Hematopoietic multipotent progenitor cell (in vitro differentiated cells): ENCODE data around the gene RPS21. TPM values are rescaled to one million over a fixed set of nuclear protein-coding genes. Genes with fewer than 3 reads are reported as not detected.

Experiments
- DNase-seq, 3 donors: peaks; one replicate each; pipeline ENCODE4 v3.0.0-alpha.2; 2011 to 2015; ENCODE audit warnings: low read depth in 2 of 3, low spot score in 2 of 3
- total RNA-seq: library from RNA; depleted of rRNA; stranded (reverse); fragments of >200 nt; gene quantifications from one replicate; pipeline ENCODE4 v1.2.3, GENCODE V29; 2012

The RPS21 gene
- total RNA-seq, 1 donor: 5,188 TPM

DNA sequence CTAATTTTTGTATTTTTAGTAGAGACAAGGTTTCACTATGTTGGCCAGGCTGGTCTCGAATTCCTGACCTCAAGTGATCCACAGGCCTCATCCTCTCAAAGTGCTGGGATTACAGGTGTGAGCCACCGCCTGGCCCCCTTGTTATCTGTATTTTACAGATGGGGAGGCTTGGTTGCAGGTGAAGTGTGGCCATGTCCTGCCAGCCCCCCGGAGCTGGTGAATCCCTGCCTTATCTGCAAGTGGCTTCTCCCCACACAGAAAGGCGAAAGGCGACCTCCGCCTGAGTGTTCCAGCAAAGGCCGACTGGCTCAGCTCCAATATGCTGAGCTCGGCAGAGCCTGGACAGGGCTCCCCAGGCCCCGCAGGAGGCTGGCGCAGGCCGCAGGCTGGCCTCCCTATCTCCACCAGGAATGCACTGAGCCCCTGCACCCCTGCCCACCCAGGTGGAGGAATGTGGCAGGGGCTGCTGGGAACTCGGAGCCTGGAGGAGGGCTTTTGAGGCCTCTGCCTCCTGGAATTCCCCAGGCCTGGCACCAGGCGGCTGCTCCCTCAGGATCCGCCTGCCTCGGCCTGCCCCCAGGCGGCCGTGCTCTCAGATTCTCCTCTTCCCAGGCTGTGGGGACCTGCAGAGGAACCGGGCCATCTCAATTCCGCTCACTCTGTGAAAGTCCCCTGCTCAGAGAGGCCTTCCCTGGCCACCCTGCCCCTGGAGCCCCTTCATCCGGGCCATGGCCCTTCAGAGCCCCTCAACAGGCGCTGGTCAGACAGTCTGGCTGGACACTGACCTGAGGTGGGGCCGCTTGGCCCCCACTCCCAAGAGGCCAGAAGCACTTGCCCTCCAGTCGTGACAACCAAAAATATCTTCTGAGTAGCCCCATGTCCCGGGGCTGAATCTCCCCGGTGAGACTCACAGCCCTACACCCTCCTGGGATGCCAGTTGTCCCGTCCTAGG lies 10.5 kb upstream of the RPS21 start:
- DNase-seq: no peak

DNA sequence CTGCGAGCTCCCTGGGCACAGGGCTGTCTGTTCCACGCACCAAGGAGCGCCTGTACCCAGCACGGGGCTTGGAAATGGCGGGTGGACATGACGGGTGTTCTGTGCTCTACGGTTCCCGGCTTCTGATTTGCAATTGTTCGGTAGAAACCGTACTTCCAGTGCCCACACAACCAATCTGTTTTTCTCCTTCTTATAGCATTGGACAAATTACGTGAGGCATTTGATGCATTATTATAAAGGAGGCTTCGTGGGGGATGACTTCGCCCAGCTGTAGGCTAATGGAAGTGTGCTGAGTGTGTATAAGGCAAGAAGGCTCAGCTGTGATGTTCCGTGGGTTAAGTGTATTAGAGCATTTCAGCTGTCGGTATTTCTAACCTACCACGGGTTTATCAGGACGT lies 9.8 kb upstream of the RPS21 start:
- no peak for DNase-seq

DNA sequence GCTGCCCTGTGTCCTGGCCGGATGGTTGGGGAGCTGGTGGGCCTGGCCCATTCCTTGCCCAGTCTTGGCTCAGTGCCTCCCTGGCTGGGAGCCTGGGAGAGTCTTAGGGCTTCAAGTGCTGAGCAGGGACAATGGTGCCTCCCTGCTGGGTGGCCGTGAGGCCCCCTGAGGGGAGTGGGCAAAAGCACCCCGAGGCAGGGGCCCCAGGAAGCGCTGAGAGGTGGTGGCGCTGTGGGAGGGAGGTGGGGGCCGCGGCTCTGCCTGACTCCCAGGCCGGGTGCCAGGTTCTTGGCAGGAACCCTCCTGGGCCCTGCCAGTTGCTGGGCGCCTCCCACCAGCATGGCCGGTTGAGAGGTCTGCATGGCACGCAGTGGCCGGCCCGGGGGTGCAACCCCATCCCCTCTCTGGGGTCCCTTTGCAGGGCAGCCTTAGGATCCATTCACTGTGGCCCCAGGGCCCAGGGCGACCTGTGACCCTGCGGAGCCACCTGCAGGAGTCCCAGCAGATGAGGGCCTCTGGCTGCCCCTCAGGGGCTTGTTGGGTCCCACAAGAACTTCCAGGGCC lies 9.2 kb upstream of the RPS21 start:
- no peak for DNase-seq

DNA sequence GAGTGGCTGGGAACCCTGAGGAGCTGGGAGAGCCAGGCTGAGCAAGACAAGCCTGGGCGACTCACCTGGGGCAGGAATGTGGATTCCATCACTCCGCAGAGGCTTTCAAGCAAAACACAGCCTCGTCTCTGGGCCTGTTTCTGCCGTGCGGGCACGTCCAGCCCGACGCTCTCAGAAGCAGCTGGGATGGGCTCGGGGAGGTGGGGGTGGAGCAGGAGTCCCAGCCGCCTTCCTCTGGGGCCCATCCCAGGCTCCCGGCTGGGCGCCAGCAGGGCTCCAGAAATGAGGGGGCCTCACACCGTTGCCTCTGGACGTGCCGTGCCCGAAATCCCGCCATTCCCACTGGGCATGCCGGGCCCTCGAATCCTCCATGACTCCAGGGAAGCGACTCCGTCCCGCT lies 8.7 kb upstream of the RPS21 start:
- DNase-seq: no peak

DNA sequence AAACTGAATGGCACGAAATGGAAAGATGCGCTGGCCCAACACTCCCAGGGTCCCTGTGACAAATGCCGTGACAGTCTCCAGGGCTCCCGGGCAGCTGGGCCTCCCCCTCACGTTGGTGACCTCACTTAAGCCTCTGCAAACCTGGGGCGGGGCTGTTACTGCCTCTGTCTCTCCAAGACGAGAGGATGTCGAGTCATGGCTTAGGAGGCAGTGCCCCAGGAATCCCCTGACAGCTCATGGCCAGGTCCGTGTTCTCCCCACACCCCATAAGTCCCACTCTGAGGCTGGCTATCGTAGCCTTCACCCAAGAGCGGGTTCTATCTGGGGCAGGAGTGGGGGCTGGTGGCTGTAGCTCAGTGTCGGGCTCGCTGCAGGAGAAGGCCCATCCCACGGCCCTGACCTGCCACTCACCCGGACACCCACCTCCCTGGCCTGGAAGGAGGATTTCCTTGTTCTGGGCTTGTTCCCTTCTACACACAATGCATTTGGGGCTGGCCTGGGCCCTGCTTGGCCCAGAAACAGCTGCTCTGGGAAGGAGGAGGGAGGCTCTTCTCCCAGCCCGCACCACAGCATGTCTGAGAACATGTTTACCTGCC lies 5.6 kb upstream of the RPS21 start:
- no peak for DNase-seq

DNA sequence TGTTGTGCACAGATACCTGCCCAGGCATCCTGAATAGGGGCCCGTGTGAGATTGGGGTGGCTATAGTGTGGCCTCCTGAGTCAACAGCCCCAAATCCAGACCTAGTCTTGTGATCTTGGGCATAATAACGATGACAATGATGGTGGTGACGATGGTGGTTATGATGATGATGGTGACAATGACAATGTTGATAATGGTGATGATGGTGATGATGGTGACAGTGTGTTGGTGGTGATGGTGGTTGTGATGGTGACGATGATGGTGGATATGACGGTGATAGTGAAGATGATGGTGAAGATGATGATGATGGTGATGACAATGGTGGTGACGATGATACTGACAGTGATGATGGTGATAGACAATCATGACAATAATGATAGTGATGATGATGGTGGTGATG lies 5.1 kb upstream of the RPS21 start:
- DNase-seq: no peak

DNA sequence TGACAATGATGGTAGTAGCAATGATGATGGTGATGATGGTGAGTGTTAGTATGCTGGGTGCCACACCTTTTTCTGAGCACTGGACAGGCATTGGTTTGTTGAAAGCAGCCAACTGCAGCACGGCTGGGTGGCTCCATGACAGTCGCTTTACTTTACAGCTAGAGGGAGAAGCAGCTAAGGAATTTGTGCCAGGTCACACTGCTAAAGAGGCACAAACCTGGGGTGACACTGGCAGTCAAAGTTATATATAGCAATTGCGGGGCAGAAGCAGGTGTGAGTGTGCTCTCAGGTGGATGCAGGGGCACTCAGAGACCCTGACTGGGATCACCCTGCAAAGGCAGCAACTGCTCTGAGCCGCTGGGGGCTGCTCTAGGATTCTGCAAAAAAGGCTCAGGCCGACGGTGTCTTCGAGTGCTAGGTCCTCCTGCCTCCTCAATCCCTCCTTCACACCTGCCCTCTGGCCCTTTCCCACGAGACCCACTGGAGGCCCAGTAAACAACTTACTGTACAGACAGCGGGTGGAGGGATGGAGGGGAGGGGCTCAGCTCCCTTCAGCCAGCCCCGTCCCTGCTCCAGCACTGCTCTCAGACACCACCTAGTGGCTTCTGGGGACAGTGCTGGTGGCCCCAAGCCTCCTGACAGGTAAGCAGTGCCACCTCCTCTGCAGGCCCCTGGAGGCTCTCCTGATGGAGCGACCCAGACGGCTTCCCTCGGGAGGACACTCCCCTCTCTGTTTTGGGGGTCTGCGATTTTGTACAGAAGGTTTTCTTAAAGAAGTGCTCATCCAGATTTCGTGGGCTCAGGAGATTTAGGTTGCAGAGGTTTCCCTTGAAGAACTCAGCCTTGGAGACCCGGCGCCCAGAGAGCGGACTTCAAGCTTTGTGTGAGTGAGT lies 4.4 kb upstream of the RPS21 start:
- DNase-seq: peak; percentile 55 to 84 (median 77)

DNA sequence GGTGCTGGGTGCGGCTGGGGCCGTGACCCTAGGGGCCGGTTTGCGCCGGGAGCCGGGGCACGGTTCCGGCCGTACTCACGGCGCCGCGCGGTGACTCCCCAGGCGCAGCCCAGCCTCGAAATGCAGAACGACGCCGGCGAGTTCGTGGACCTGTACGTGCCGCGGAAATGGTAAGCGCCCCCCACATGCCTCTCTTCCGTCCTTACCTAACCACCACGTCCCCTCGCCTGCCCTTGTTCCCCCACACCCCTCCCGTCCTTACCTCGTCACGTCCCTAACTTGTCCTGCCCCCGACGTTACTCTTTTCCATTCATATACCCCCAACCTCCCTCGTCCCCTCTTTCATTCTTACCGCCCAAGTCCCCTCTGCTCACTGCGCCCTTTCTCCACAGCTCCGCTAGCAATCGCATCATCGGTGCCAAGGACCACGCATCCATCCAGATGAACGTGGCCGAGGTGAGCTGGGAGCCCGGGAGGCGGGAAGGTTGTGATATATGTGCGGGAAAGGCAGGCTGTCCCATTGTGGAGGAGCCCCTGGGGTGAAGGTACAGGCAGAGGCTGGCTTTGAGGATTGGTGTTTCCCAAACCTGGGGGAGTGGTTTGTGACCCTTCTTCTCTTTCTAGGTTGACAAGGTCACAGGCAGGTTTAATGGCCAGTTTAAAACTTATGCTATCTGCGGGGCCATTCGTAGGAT lies 463 bp downstream of the RPS21 start:
- DNase-seq: no peak

DNA sequence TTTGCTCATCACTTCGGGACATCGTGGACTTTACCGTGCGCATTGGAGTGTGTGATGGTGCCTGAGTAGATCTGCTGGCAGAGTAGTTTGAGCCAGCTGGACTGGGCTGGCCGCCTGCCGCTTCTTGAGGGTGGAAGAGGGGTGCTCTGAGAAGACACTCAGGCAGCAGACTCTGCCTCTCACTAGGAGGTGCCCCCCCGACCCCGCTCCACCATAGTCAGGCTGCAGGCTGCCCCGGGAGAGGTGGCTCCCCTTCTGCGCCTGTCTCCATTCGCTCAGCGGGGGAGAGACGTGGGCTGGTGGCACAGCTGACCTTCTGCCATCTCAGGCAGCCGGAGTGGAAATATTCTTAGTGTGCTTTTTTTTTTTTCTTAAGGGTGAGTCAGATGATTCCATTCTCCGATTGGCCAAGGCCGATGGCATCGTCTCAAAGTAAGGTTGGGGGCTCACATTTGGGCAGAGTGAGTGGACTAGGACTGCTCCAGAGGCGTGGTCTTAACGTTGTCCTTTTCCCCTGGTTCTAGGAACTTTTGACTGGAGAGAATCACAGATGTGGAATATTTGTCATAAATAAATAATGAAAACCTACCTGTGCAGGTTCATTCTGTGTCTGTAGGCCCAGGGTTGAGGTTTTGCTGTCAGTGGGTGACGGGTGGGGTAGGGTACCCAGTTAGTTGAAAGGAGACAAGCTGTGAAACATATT lies 1.2 kb downstream of the RPS21 start:
- no peak for DNase-seq

DNA sequence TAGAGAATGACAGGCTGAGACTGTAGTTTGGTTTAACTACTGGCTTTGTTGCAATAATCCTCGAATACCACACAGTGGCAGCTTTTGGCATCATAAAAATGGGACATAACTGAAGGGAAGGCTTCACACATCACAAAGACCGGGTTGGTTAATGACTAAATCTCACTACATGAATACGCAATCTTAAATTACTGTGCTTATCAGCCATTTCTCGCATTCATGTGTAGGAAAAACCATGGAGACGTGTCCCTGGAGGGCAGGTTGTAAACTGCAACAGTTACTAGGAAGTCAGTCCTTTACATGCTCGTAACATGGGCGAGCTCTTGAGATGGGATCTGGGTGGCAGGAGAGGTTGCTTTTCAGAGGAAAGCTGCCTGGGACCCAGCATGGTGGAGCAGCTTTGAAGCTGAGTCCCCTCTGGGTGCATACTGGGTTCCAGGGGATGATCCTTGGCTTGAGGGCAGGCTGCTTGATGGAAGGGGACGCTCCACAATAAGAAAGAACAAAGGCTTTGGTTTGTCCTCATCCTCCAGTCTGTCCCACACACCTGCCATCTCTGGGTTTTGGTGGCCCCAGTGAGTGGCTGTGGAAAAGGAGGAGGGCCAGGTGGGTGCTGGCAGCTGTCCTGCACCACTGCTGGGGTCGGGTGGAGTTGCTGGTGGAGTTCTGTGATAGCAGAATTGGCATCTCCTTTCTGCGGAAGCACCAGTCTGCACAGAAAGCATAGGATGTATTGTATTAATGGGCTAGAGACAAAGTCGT lies 2.1 kb downstream of the RPS21 start:
- DNase-seq: no peak

DNA sequence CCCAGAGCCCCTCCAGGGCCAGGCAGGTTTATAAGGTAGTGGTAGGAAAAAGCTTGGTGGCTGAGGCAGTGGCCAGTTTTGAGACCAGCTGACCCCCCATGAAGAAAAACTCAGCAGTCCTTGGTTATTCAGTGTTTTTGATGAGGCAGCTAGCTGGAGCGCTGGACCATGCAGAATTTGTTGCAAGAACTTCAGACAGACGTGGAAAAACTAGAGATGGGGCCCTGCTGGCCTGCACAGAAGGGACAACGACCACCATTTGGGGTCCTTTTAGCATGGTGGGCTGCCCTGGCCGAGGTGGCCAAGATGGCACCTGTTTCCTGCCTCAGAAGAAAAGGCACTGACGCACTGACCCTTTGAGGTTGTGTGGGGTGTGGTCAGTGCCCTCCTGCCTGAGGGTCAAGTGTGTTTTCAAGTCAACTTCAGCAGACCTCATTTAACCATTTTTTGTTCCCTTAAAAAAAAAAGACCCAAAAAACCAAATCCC lies 2.7 kb downstream of the RPS21 start:
- DNase-seq: no peak

DNA sequence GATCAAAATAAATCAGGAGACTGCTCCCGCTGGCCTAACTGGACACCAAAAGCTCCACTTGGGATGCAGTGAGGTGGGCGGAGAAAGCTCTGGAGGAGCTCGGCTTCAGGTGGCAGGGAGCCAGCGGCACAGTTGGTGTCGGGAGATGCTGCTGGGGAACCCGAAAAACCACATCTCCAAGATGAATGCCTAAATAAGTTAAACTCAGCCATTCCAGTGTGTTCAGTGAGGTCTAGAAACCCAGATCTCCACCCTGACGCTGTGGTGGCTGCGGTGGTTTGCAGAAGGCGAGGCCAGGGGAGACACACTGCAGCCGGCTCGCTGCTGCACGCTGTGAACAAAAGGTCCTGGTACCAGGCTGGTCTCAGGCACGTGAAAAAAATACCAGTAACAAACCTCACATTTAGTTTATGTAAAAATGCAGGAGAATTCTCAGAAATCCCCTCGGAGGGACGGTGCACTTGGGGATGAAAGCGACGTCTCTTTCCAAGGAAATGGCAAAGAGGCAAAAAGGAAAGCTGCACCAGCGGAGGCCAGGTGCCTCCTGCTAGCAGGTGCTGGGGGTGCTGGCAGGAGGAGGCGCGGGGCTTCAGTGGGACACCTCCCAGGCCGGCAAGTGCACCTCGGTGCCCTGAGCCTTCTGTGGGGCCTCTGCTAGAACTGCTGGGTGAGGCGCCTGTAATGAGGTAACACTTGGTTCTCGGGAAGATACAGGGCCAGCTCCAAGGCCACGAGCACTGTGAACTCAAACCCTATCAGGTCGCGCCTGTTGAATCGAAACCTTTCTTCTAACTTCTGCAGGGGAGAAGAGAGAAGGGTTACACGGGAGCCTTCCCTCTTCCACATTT lies 3.6 kb downstream of the RPS21 start:
- DNase-seq: no peak

DNA sequence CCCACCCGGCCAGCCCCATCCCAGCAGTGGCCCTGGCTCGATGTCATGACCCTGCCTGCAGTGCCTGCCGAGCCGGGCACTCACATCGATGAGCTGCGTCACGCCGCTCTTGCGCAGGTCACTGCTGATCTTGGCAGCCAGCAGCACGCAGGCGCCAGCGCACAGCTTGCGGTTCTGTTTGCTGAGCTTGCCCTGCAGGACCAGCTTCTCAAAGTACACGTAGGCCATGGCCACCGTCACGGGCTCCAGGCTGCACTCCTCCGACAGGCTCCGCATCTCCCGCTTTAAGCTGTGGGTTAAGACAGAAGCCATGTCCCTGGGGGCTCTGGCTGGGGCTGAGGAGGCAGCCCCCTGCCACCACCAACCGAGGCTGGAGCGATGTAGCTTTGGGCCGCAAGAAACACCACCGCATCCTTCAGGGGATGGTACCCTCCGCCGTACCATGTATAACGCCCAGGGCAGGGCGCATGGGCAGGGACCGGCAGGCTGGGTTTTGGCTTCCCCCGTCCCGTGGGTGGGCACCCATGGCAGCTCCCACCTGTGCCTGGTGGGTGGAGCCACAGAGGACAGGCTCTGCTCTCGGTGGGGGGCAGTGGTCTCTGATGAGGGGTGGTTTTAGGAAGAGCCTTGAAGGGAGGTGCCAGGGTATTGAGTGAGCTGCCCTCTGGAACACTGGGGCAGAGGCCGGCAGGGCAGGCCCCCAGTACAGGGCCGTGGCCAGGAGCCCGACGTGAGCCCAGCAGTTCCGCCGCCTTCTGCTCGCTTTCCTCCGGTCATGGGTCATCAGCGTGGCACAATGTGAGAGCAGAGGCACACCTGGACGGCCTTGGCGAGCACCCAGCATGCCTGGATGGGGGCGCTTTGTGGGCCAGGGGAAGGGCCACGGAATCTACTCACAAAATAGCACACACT lies 4.5 kb downstream of the RPS21 start:
- no peak for DNase-seq

DNA sequence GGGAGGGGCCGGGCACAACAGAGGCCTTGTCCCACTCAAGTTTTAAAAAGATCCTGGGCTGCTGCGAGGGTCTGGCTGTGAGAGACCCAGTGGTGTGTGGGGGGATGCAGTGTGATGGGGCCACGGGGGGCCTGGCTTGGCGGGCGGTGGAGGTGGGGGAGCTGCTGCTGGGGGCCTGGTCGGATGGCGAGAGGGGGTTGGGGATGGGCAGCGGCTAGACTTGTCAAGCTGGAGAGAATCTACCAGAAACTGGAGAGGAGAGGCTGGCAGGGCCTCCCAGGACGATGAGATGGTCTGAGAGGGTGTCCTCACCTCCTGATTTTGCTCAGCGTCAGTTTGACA lies 5.1 kb downstream of the RPS21 start:
- no peak for DNase-seq

DNA sequence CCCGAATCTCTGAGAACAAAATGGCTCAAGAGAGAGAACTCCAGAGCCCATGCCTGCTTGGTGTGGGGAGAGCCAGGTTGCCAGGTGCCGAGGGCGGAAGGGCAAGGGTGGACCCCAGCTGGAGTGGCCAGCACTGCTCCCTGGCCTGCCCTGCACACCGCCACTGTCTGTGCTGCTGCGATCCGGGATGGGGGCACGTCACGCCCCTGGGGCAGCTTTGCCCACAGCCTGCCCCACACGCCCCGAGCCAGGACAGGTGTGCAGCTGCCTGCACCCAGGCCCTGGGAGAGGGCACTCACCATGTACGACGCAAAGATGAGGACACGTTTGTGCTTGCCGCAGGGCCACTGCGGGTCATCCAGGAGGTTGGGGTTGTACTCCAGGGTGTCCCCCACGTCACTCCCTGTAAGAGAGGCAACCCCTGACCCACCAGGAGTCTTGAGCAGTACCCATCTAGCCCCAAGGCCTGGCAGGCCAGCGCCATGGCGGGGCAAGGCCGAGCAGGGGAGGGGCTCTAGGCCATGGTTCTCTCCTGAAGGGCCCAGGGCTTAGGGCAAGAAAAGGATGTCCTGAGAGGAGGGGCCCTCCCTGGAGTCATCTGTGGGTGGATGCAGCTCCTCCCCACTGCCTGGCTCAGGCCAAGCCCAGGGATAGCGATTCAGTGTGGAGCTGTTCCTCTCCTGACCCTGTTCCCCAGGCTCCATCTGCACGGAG lies 5.9 kb downstream of the RPS21 start:
- no peak for DNase-seq

DNA sequence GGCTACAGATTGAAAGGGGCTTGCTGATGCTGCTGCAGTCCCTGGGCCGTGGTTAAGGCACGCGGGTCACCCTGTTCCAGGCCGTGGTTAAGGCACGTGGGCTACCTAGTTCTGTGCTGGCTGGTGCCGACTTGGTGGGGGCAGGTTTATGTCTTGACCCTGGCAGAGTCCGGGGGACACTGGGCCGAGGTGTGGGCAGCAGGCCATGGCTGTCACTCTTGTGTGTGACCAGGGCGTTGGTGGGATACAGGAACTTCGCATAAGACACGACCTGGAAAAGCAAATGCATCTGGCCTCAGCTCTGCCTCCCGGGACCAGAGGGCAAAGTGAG lies 6.4 kb downstream of the RPS21 start:
- no peak for DNase-seq

DNA sequence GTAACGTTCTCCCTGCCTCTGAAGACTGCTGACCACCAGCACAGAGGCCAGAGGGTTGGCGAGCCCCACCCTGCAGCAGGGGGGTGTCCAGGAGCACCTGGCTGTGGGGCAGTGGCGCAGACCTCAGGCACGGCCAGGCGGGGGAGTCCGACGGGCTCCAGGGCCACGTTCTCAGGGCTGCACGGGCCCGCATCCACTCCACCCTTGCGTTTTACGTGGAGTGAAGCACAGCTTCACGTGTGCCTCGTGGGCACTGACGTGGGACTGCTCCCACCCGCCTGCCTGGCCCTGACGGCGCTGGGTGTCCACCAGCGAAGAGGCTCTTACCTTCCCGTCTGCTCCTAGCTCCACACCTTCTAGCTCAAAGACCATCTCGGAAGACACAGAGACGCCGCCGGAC lies 6.9 kb downstream of the RPS21 start:
- DNase-seq: no peak
